HG03439 (cell line): ENCODE results near the gene GRAP2.
"Not testable (repeated sequence)": the region's sequence is repeated elsewhere in the genome, so short reads cannot be mapped to it uniquely, and the experiment has no call there.

Experiments used
- ATAC-seq: cut with Tn5 transposase; IDR thresholded peaks from one replicate; pipeline ENCODE4 v1.9.1; 2021; ENCODE audit warnings: mild to moderate bottlenecking, moderate library complexity; ENCODE audit not compliant: unreplicated experiment

Gene GRAP2

DNA sequence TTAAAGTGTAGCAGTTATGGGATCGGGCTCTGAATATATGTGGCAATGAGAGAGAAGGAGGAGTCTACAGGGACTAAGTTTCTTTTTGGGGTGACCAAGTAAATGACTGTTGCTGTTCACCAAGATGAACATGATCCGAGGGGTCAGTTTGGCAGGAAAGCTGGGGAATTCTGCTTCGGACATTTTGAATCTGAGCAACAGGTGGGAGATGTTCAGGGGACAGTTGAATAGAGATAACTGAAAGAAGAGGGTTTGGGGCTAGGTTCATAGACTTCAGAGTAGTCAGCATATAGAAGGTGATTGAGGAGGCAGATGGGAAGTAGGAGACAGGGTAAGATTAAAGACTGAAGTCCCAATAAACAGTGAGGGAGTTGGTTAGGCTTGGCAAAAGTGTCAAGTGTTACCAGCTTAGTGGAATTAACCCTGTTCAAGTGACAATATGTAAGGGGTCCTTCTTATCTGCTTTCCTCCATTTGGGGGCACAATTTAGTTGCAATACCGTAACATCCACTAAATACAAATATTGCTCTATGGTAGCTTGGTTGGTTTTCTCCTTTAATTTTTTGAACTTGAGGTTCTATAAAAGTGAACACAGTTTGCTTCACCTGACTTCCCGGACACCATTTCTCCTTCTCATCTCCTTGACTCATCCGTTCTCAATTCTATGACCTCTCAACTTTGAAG is 4.4 kb upstream of the GRAP2 start:
- no peak for ATAC-seq

GRCh38 chr22:39897841-39898240 is 3.0 kb upstream of the GRAP2 start:
- ATAC-seq: no peak

GRCh38 chr22:39898997-39899396 is 1.9 kb upstream of the GRAP2 start:
- ATAC-seq: peak; percentile 68

DNA sequence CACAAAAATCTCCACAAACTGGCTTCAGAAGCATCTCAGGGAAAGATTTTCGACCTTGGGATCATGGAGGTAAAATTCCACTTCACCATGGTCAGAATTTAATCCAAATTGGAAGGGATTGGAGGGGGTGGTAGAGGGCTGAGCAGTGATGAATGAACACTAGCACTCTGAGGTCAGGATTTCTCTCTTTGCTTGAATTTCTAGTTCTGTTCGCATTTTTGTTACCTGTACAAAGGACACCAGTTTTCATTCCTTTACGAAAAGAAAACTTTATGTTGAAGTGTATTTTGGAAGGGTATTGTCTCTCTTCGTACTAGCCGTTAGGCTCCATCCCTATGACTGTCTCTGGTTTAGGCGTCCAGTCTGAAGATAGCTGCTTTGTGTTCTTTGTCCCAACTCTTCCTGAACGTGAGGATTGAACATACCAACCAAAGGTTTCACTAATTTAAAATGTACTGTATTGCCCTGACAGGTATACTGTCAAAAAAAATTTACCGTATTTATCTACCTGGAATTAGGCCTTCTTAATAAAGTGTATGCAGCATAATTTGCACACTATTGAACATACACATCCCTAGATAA is 772 bp downstream of the GRAP2 start:
- no peak for ATAC-seq

- not testable (repeated sequence) for ATAC-seq
Measured at GRCh38 chr22:39904024-39904423, 3.1 kb downstream of the GRAP2 start.

DNA sequence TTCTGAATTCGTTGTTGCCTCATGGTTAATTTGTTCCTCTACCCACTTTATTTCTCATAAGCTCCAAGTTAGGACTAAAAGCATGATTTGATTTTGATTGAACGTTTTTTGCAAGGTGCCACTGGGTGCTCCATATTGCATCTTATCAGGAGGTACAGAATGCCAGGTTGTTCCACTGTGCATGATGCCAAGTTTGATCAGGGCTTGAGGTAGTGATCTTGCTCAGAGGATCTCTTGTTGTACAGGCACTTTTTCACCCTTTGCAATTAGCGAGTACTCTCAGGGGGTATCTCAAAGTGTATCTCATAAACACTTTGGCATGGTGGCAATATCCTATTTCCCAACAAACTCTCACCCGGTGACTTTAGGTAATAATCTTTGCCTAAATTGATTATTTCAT is 4.0 kb downstream of the GRAP2 start:
- no peak for ATAC-seq

- no peak for ATAC-seq
Measured at GRCh38 chr22:39905687-39906086, 4.8 kb downstream of the GRAP2 start.

GRCh38 chr22:39906207-39906606 is 5.3 kb downstream of the GRAP2 start:
- no peak for ATAC-seq

- no peak for ATAC-seq
Measured at GRCh38 chr22:39907047-39907446, 6.2 kb downstream of the GRAP2 start.

DNA sequence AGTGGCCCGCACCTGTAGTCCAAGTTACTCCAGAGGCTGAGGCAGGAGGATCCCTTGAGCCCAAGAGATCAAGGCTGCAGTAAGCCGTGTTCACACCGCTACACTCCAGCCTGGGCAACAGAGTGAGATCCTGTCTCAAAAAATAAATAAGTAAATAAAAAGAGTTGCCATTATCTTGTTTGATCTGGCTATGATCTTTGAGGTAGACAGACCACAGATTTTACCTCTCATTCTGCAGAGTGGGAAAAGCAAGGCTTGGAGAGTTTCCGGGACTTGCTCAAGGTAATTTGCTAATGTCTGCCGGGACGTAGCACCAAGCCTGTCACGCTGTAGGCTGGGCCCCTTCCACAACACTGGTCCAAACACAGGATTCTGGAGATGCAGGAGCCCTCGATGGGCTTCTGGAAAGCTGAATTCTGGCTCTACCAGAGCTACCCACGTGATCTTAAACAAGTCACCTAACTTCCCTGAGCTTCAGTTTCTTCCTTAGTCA is 6.8 kb downstream of the GRAP2 start:
- no peak for ATAC-seq

DNA sequence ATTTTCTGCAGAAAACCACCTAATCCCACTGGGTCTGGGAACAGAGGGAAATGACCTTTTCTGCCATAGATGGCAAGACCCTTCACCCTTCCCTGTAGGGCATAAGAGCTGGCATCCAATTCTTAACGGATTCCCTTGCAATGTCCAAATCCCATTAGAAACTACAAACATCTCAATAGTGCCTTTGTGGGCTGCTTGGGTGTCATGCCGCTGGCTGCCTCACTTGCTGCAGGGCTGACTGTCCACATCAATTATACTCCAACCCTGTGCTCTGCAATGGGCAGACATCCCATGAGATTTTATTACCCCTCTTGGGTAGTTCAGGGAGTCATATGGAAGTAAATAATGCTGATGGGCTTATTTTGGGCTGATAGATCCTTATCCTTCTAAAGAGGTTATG is 7.3 kb downstream of the GRAP2 start:
- no peak for ATAC-seq

GRCh38 chr22:39908737-39909136 is 7.9 kb downstream of the GRAP2 start:
- ATAC-seq: no peak

- ATAC-seq: no peak
Measured at GRCh38 chr22:39910876-39911613, 10.2 kb downstream of the GRAP2 start.

GRCh38 chr22:39913321-39913720 is 12.4 kb downstream of the GRAP2 start:
- no peak for ATAC-seq

DNA sequence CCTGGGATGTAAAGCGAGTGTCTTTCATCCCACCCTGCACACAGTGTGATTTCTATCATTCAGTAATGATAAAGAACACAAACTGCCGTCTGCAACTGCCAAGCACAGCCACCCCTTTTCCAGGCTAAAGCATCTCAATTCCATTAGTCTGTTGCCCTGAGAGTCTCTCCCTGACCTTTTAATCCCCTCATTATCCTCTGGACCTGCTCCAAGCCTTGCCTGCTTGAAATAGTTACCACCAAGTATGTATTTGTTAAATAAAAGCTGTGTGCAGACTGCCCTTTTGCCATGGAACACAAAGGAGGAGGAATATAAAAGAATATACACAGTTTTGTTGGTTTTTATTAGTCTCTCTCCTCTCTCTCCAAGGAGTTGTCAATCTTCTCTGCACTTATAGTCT is 13.0 kb downstream of the GRAP2 start:
- ATAC-seq: no peak

GRCh38 chr22:39914584-39914983 is 13.7 kb downstream of the GRAP2 start:
- ATAC-seq: no peak

GRCh38 chr22:39915295-39915726 is 14.4 kb downstream of the GRAP2 start:
- no peak for ATAC-seq

DNA sequence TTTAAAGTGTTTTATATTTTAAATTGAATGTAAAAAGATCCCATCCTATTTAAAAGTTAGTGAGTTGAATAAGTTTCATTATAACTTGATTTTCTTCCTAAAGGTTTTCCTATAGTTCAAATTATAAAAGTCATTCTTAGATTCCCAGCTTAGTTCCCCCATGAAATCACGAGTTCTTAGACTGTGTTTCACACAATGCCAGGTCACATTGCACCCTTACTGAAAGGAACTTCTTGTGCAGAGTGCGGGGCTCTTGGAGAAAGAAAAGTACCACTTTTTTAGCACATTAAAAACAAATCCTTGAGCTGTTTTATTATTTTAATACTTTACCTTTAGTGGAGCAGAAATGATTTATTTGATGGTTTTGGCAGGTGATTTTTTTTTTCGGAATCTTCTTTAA is 15.6 kb downstream of the GRAP2 start:
- no peak for ATAC-seq

DNA sequence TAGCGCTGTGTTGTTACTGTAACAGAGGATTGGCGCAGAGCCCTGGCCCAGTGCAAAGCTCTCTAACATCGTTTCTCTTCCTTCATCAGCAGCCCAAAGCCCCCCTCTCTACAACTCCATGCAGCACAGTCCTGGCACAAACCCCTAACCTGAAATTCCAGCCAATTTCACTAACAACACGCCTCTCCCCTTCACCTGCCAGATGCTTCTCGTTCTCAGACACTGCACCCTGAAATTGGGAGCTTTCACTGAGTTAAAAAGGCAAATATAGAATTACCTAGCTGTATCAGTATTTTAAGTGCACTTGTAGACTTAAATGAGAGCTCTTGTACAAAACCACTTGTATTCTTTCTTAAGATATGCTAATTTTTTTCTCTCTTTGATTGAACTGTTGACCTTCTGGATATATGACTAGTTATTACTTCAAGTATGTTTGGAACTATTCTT is 16.3 kb downstream of the GRAP2 start:
- ATAC-seq: no peak

- ATAC-seq: no peak
Measured at GRCh38 chr22:39917776-39918495, 17.1 kb downstream of the GRAP2 start.

DNA sequence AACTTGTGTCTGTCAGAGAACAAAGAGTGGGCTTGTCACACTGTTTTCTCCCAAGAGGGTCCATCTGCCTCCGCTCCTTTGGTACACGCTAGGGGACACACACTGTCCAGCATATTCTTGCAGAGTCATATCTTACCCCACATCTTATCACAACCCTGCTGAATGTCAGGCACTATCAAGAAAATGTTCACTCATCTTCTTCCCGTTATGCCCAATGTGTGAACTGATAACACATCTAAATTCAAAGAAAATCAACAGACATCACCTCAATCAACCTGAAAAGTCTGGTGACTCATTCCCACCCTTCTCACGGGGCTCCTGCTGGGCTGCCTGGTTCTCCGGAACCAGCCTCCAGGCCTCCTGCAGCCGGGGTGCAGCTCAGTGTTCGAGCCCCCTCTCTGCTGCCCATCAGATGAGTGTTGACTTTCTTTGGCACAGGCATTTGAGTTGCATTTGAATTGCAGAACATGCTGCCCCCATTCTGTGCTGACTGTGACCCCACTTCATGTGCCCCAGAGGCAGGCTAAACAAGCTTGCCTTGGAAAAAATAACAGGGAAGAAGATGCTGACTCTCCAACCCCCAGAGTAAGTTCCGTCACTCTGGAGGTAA is 19.4 kb downstream of the GRAP2 start:
- no peak for ATAC-seq
